ENCODE results near the gene SLC35F1.

The SLC35F1 gene

DNA sequence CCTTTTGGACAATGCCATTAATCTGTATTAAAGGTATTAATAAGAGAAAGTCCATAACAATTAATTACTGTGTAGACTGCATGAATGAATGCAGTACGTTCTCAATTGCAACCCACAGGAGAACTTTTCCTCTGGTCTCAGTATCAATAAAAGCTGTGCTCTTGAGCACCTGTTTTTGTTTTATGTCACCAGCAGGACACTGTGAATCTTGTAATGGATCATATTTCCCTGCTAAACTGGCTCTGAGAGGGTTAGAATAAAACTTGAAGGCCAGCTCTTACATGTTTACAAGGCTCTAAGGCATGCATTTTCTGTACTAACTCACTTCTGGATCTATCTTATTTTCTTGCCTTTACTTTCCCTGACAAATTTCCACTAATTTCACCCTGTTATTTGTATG, 426.7 kb downstream of the SLC35F1 start:
- Histone ChIP-seq H3K18ac (ENCODE audit: low read length) (no peak overlapping the region), H3K27me3 (ENCODE audit: control insufficient read depth in 3 of 3, insufficient read depth in 3 of 3, low read depth in 1 of 3, low read length in 3 of 3) (no peaks in the 10 kb centered on the region), H3K9ac (ENCODE audit: low read depth, low read length, poor library complexity) (no peak overlapping the region), H2BK15ac (ENCODE audit: low read length) (no peak overlapping the region), H3K9me3 (replicated peaks in 1 of 2; ENCODE audit: control insufficient read depth in 2 of 2, insufficient read depth in 1 of 2, low read depth in 1 of 2, low read length in 2 of 2) (no peaks in the 10 kb centered on the region), H3K14ac (ENCODE audit: low read length) (no peak overlapping the region), H3K23ac (ENCODE audit: low read depth, low read length, poor library complexity) (no peak overlapping the region), H2AK5ac (ENCODE audit: low read depth, low read length) (no peak overlapping the region), H3K36me3 (replicated peaks in 1 of 2; ENCODE audit: control insufficient read depth in 2 of 2, insufficient read depth in 2 of 2, low read length in 2 of 2) (no peaks in the 10 kb centered on the region), H3K27ac (replicated peaks; ENCODE audit: low read length) (no peak overlapping the region), H2BK120ac (ENCODE audit: low read depth, low read length) (no peak overlapping the region), H2BK12ac (ENCODE audit: low read length) (no peak overlapping the region), H3K4ac (ENCODE audit: low read length) (no peak overlapping the region), H3K4me1 (ENCODE audit: control insufficient read depth in 2 of 2, insufficient read depth in 1 of 2, low read depth in 1 of 2, low read length in 2 of 2) (no peaks in the 10 kb centered on the region), H4K91ac (ENCODE audit: low read depth, low read length, poor library complexity) (no peak overlapping the region), H3K4me2 (ENCODE audit: insufficient read depth, low read length, poor library complexity, severe bottlenecking) (no peak overlapping the region), H4K8ac (ENCODE audit: low read depth, low read length) (no peak overlapping the region), H3K79me1 (ENCODE audit: low read depth, low read length) (no peaks in the 10 kb centered on the region), H2BK5ac (ENCODE audit: low read length) (no peak overlapping the region), H3K4me3 (ENCODE audit: low read length in 2 of 2) (no peak overlapping the region), H2AFZ (ENCODE audit: low read length) (no peak overlapping the region)
- no CpG with 5 or more reads among the region's 1 CpG for WGBS, 2 donors (ENCODE audit: extremely low coverage in 2 of 2, insufficient read length in 2 of 2, insufficient replicate concordance in 1 of 2)
- no peak for DNase-seq (ENCODE audit: low spot score)

- H4K91ac ChIP-seq (ENCODE audit: low read depth, low read length, poor library complexity), result no peak overlapping the region
- H2AK5ac ChIP-seq (ENCODE audit: low read depth, low read length), result no peak overlapping the region
- H3K4me2 ChIP-seq (ENCODE audit: insufficient read depth, low read length, poor library complexity, severe bottlenecking), result no peak overlapping the region
- no peak overlapping the region for H3K9ac ChIP-seq (ENCODE audit: low read depth, low read length, poor library complexity)
- no peak overlapping the region for H2AFZ ChIP-seq (ENCODE audit: low read length)
- no CpG with 5 or more reads among the region's 1 CpG for WGBS, 2 donors (ENCODE audit: extremely low coverage in 2 of 2, insufficient read length in 2 of 2, insufficient replicate concordance in 1 of 2)
- no peak overlapping the region for H2BK15ac ChIP-seq (ENCODE audit: low read length)
- H3K18ac ChIP-seq (ENCODE audit: low read length), result no peak overlapping the region
- no peaks in the 10 kb centered on the region for H3K36me3 ChIP-seq (replicated peaks in 1 of 2; ENCODE audit: control insufficient read depth in 2 of 2, insufficient read depth in 2 of 2, low read length in 2 of 2)
- no peaks in the 10 kb centered on the region for H3K9me3 ChIP-seq (replicated peaks in 1 of 2; ENCODE audit: control insufficient read depth in 2 of 2, insufficient read depth in 1 of 2, low read depth in 1 of 2, low read length in 2 of 2)
- H2BK120ac ChIP-seq (ENCODE audit: low read depth, low read length), result no peak overlapping the region
- H3K23ac ChIP-seq (ENCODE audit: low read depth, low read length, poor library complexity), result no peak overlapping the region
- no peak overlapping the region for H3K27ac ChIP-seq (replicated peaks; ENCODE audit: low read length)
- H4K8ac ChIP-seq (ENCODE audit: low read depth, low read length), result no peak overlapping the region
- H2BK5ac ChIP-seq (ENCODE audit: low read length), result no peak overlapping the region
- H3K79me1 ChIP-seq (ENCODE audit: low read depth, low read length), result no peaks in the 10 kb centered on the region
- no peak overlapping the region for H3K14ac ChIP-seq (ENCODE audit: low read length)
- no peaks in the 10 kb centered on the region for H3K27me3 ChIP-seq (ENCODE audit: control insufficient read depth in 3 of 3, insufficient read depth in 3 of 3, low read depth in 1 of 3, low read length in 3 of 3)
- no peak for DNase-seq (ENCODE audit: low spot score)
- H3K4me3 ChIP-seq (ENCODE audit: low read length in 2 of 2), result no peak overlapping the region
- H3K4ac ChIP-seq (ENCODE audit: low read length), result no peak overlapping the region
- H3K4me1 ChIP-seq (ENCODE audit: control insufficient read depth in 2 of 2, insufficient read depth in 1 of 2, low read depth in 1 of 2, low read length in 2 of 2), result no peaks in the 10 kb centered on the region
- no peak overlapping the region for H2BK12ac ChIP-seq (ENCODE audit: low read length)
These were observed 427.6 kb downstream of the SLC35F1 start for GRCh38 chr6:118334634-118335033.

GRCh38 chr6:118335325-118335816, 428.3 kb downstream of the SLC35F1 start:
- H4K8ac ChIP-seq (ENCODE audit: low read depth, low read length), result no peak overlapping the region

DNA sequence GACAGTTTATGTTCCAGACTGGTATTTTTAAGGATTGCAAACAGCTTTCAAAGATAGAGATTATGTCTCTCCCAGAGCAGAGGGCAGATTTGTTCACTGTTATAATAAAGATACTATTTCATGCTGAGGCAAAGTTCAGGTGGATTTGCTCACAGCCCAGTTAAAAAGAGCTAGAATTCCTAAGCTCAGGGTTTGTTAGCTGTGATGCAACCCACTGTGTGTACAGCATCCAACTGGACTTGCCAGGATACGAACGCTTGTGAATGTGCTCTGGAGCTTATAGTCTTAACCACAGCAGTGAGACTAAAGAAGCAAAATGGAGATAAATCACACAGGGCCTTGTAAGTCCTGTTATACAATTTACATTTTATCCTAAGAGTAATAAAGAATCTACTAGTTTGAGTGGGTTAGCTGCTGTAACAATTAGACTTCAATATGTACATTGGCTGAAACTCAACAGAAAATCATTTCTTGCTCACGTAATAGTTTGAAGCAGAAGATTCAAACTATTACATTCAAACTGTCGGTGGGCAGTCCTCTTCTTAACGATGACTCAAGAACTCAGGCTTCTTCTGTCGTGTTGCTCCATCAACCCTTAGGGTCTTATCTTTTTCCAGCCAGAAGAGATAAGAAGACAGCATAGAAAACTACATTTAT, 437.1 kb downstream of the SLC35F1 start:
- Histone ChIP-seq H2AK5ac (ENCODE audit: low read depth, low read length) (no peak overlapping the region), H3K4me2 (ENCODE audit: insufficient read depth, low read length, poor library complexity, severe bottlenecking) (no peak overlapping the region)
- no CpG with 5 or more reads among the region's 6 CpGs for WGBS, 2 donors (ENCODE audit: extremely low coverage in 2 of 2, insufficient read length in 2 of 2, insufficient replicate concordance in 1 of 2)

More at GRCh38 chr6:118335325-118335816, 428.3 kb downstream of the SLC35F1 start:
- Histone ChIP-seq H3K9ac (ENCODE audit: low read depth, low read length, poor library complexity) (no peak overlapping the region), H2BK15ac (ENCODE audit: low read length) (no peak overlapping the region), H3K4ac (ENCODE audit: low read length) (no peak overlapping the region), H3K36me3 (replicated peaks in 1 of 2; ENCODE audit: control insufficient read depth in 2 of 2, insufficient read depth in 2 of 2, low read length in 2 of 2) (no peaks in the 10 kb centered on the region), H3K27ac (replicated peaks; ENCODE audit: low read length) (no peak overlapping the region), H3K4me1 (ENCODE audit: control insufficient read depth in 2 of 2, insufficient read depth in 1 of 2, low read depth in 1 of 2, low read length in 2 of 2) (no peaks in the 10 kb centered on the region), H3K79me1 (ENCODE audit: low read depth, low read length) (no peaks in the 10 kb centered on the region), H3K14ac (ENCODE audit: low read length) (no peak overlapping the region), H2BK120ac (ENCODE audit: low read depth, low read length) (no peak overlapping the region), H3K23ac (ENCODE audit: low read depth, low read length, poor library complexity) (no peak overlapping the region), H2BK12ac (ENCODE audit: low read length) (no peak overlapping the region), H3K18ac (ENCODE audit: low read length) (no peak overlapping the region), H2AFZ (ENCODE audit: low read length) (no peak overlapping the region), H3K4me2 (ENCODE audit: insufficient read depth, low read length, poor library complexity, severe bottlenecking) (no peak overlapping the region), H3K4me3 (ENCODE audit: low read length in 2 of 2) (no peak overlapping the region), H2BK5ac (ENCODE audit: low read length) (no peak overlapping the region), H4K91ac (ENCODE audit: low read depth, low read length, poor library complexity) (no peak overlapping the region), H2AK5ac (ENCODE audit: low read depth, low read length) (no peak overlapping the region), H3K9me3 (replicated peaks in 1 of 2; ENCODE audit: control insufficient read depth in 2 of 2, insufficient read depth in 1 of 2, low read depth in 1 of 2, low read length in 2 of 2) (no peaks in the 10 kb centered on the region), H3K27me3 (ENCODE audit: control insufficient read depth in 3 of 3, insufficient read depth in 3 of 3, low read depth in 1 of 3, low read length in 3 of 3) (no peaks in the 10 kb centered on the region)
- no peak for DNase-seq (ENCODE audit: low spot score)
- no CpG with 5 or more reads among the region's 1 CpG for WGBS, 2 donors (ENCODE audit: extremely low coverage in 2 of 2, insufficient read length in 2 of 2, insufficient replicate concordance in 1 of 2)

More for the DNA sequence above, 437.1 kb downstream of the SLC35F1 start:
- no peak overlapping the region for H3K18ac ChIP-seq (ENCODE audit: low read length)
- no peak overlapping the region for H3K4ac ChIP-seq (ENCODE audit: low read length)
- no peak overlapping the region for H2BK5ac ChIP-seq (ENCODE audit: low read length)
- H3K4me1 ChIP-seq (ENCODE audit: control insufficient read depth in 2 of 2, insufficient read depth in 1 of 2, low read depth in 1 of 2, low read length in 2 of 2), result no peaks in the 10 kb centered on the region
- H3K9me3 ChIP-seq (replicated peaks in 1 of 2; ENCODE audit: control insufficient read depth in 2 of 2, insufficient read depth in 1 of 2, low read depth in 1 of 2, low read length in 2 of 2), result no peaks in the 10 kb centered on the region
- H3K4me3 ChIP-seq (ENCODE audit: low read length in 2 of 2), result no peak overlapping the region
- no peak overlapping the region for H2AFZ ChIP-seq (ENCODE audit: low read length)
- DNase-seq (ENCODE audit: low spot score), result no peak
- H3K27ac ChIP-seq (replicated peaks; ENCODE audit: low read length), result no peak overlapping the region
- no peak overlapping the region for H3K14ac ChIP-seq (ENCODE audit: low read length)
- no peak overlapping the region for H2BK15ac ChIP-seq (ENCODE audit: low read length)
- no peaks in the 10 kb centered on the region for H3K27me3 ChIP-seq (ENCODE audit: control insufficient read depth in 3 of 3, insufficient read depth in 3 of 3, low read depth in 1 of 3, low read length in 3 of 3)
- H3K9ac ChIP-seq (ENCODE audit: low read depth, low read length, poor library complexity), result no peak overlapping the region
- H3K23ac ChIP-seq (ENCODE audit: low read depth, low read length, poor library complexity), result no peak overlapping the region
- no peak overlapping the region for H2BK120ac ChIP-seq (ENCODE audit: low read depth, low read length)
- H3K79me1 ChIP-seq (ENCODE audit: low read depth, low read length), result no peaks in the 10 kb centered on the region
- H2BK12ac ChIP-seq (ENCODE audit: low read length), result no peak overlapping the region
- H4K8ac ChIP-seq (ENCODE audit: low read depth, low read length), result no peak overlapping the region
- no peaks in the 10 kb centered on the region for H3K36me3 ChIP-seq (replicated peaks in 1 of 2; ENCODE audit: control insufficient read depth in 2 of 2, insufficient read depth in 2 of 2, low read length in 2 of 2)
- no peak overlapping the region for H4K91ac ChIP-seq (ENCODE audit: low read depth, low read length, poor library complexity)

All from neuronal stem cell (in vitro differentiated cells).